Adrenal gland (tissue), 5 donors: ENCODE data around the gene CNTN5.

Experiments
- CTCF ChIP-seq, 6 experiments: fragments of 450-650 bp in 4 of 6; fragments of 200-600 bp in 2 of 6; sonication (generic) in 1 of 6; IDR thresholded peaks; 1 replicate in 5 of 6; 2 replicates in 1 of 6; pipeline versions ENCODE4 v1.5.1 to v1.8.0; 2016 to 2021; ENCODE audit warnings: antibody characterized with exemption in 6 of 6, mild to moderate bottlenecking in 2 of 6, moderate library complexity in 1 of 6
- POLR2A ChIP-seq, 2 donors: fragments of 450-650 bp; IDR thresholded peaks; one replicate each; pipeline ENCODE4 v1.6.1; 2017; ENCODE audit warnings: antibody characterized with exemption in 2 of 2, mild to moderate bottlenecking in 2 of 2, moderate library complexity in 1 of 2
- donor health status: DM: no; HTN: no; CAD: no.

GRCh38 chr11:99614352-99614751 is 593.6 kb downstream of the CNTN5 start:
- TF ChIP-seq POLR2A (IDR thresholded peaks at IDR 0.05), result no peak
- no peak for TF ChIP-seq CTCF (IDR thresholded peaks at IDR 0.05)
